ENCODE measurements around the gene SEC14L2. TPM values are rescaled to one million over a fixed set of nuclear protein-coding genes. Genes with fewer than 3 reads are reported as not detected.

Gene SEC14L2
- total and polyA plus RNA-seq, 2 experiments from 2014 or later: 23.3 to 41.9 TPM

GRCh38 chr22:30416403-30416802, 19.6 kb downstream of the SEC14L2 start:
- peak; percentile 42 for DNase-seq
- Histone ChIP-seq H3F3A (ENCODE audit: insufficient read depth) (peaks cover 79% of the 10 kb centered on the region), H3K4me1 (ENCODE audit: insufficient read depth) (peaks cover 49% of the 10 kb centered on the region), H3K9ac (no peak overlapping the region), H3K9me3 (ENCODE audit: low read depth) (no peaks in the 10 kb centered on the region), H3K4me2 (ENCODE audit: unreplicated experiment) (no peak overlapping the region), H3K27me3 (replicated peaks; ENCODE audit: insufficient read depth) (no peaks in the 10 kb centered on the region), H3K4me3 (no peak overlapping the region), H4K20me1 (ENCODE audit: insufficient read depth) (no peaks in the 10 kb centered on the region), H3K9me2 (ENCODE audit: insufficient read depth) (no peaks in the 10 kb centered on the region), H3K36me3 (ENCODE audit: low read depth) (peaks cover 32% of the 10 kb centered on the region), H3K79me2 (ENCODE audit: insufficient read depth) (peaks cover 14% of the 10 kb centered on the region; the same call in 1 of the 2 replicates), H3K27ac (peak overlapping the region; percentile 47), H2AFZ (no peak overlapping the region)
- TF ChIP-seq EZH2phosphoT487 (IDR thresholded peaks at IDR 0.05; ENCODE audit: insufficient read depth, low read depth) (no peak), EZH2 (IDR thresholded peaks at IDR 0.05; ENCODE audit: insufficient read depth, poor library complexity, severe bottlenecking) (no peak)
- in situ Hi-C loops (cut with MboI): no loop called here
- WGBS, 2 experiments (ENCODE audit: low coverage in 1 of 2, low lambda C conversion rate in 2 of 2, missing lambda C conversion rate in 2 of 2): 31 to 36% methylated on average over 2 of the region's 2 CpGs

DNA sequence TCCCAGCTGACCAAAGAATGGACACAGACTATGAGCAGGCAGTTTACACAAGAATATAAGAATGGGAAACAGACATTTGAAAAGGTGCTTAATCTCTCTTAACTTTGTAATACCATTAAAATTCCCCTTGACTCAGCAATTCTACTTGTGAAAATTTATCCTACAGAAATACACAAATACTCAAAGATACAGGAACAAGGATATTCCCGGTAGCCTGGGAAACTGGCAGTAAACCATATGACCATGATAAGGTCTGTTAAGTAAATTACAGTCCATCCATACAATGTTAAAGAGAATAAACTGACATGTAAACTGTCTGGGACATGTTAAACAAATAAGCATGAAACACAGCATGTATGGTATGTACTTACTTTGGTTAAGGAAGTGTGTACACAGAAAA, 20.0 kb downstream of the SEC14L2 start:
- no peaks in the 10 kb centered on the region for H3K27me3 ChIP-seq (replicated peaks; ENCODE audit: insufficient read depth)
- no peak overlapping the region for H3K9ac ChIP-seq
- H3K27ac ChIP-seq: peak overlapping the region; percentile 47
- H3K4me2 ChIP-seq (ENCODE audit: unreplicated experiment): no peak overlapping the region
- peaks cover 54% of the 10 kb centered on the region for H3K4me1 ChIP-seq (ENCODE audit: insufficient read depth)
- TF ChIP-seq EZH2phosphoT487 (IDR thresholded peaks at IDR 0.05; ENCODE audit: insufficient read depth, low read depth) (no peak), EZH2 (IDR thresholded peaks at IDR 0.05; ENCODE audit: insufficient read depth, poor library complexity, severe bottlenecking) (no peak)
- WGBS, 2 experiments (ENCODE audit: low coverage in 1 of 2, low lambda C conversion rate in 2 of 2, missing lambda C conversion rate in 2 of 2): 93 to 96% methylated on average over 1 of the region's 1 CpG
- no peak overlapping the region for H3K4me3 ChIP-seq
- no peak for DNase-seq
- H2AFZ ChIP-seq: no peak overlapping the region
- H3K9me2 ChIP-seq (ENCODE audit: insufficient read depth): no peaks in the 10 kb centered on the region
- H3K79me2 ChIP-seq (ENCODE audit: insufficient read depth): peaks cover 14% of the 10 kb centered on the region; the same call in 1 of the 2 replicates
- peaks cover 32% of the 10 kb centered on the region for H3K36me3 ChIP-seq (ENCODE audit: low read depth)
- H3F3A ChIP-seq (ENCODE audit: insufficient read depth): peaks cover 83% of the 10 kb centered on the region
- no peaks in the 10 kb centered on the region for H3K9me3 ChIP-seq (ENCODE audit: low read depth)
- in situ Hi-C loops (cut with MboI): no loop called here
- no peaks in the 10 kb centered on the region for H4K20me1 ChIP-seq (ENCODE audit: insufficient read depth)

DNA sequence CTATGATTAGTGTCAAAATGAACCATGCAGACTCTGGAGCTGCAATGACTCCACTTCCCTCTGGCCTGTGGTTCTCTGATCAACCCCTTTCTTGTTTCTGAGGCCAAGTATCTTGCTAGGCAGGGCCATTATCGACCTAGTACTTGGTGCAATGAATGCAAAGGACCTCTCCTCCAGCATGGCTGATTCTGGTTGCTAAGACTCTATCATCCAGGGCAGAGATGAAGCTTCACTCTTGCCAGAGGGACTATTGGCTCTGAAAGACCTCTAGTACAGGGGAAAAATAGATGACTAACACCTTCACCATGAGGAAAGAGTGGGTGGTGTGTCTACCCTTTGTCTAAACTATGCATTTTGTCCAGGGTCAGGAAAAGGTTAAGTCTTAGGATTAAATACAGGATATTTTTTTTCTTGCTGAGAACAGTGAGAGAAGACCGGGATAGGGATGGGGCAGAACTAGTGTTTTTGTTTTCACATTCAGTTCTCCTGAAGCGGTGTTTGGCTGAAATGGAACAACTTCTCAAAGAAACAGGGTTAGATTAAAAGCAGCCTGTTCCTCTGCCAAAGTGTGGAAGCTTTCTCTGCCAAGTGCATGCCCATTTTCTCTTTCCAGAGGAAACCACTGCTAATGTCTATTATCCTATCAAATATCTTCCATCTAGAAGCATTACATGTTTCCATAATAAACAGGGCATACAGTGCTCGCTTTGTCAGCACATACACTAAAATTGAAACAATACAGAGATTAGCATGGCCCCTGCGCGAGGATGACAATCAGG, 23.7 kb downstream of the SEC14L2 start:
- no peak for TF ChIP-seq EZH2phosphoT487 (IDR thresholded peaks at IDR 0.05; ENCODE audit: insufficient read depth, low read depth)
- no peak for TF ChIP-seq EZH2 (IDR thresholded peaks at IDR 0.05; ENCODE audit: insufficient read depth, poor library complexity, severe bottlenecking)
- Histone ChIP-seq H3K9me2 (ENCODE audit: insufficient read depth) (no peaks in the 10 kb centered on the region), H3K4me2 (ENCODE audit: unreplicated experiment) (peak overlapping the region; percentile 81), H4K20me1 (ENCODE audit: insufficient read depth) (no peaks in the 10 kb centered on the region), H3K27me3 (replicated peaks; ENCODE audit: insufficient read depth) (no peaks in the 10 kb centered on the region), H3K9ac (peak overlapping the region; percentile 91), H3K9me3 (ENCODE audit: low read depth) (no peaks in the 10 kb centered on the region), H3K79me2 (ENCODE audit: insufficient read depth) (no peaks in the 10 kb centered on the region; the same call in 1 of the 2 replicates), H3K4me1 (ENCODE audit: insufficient read depth) (peaks cover 51% of the 10 kb centered on the region), H2AFZ (no peak overlapping the region), H3K27ac (peak overlapping the region; percentile 97), H3F3A (ENCODE audit: insufficient read depth) (peaks cover 79% of the 10 kb centered on the region), H3K36me3 (ENCODE audit: low read depth) (peaks cover 19% of the 10 kb centered on the region), H3K4me3 (peak overlapping the region; percentile 44)
- DNase-seq: peak; percentile 93
- in situ Hi-C loops (cut with MboI): no loop called here
- 39 to 41% methylated on average over 6 of the region's 6 CpGs for WGBS, 2 experiments (ENCODE audit: low coverage in 1 of 2, low lambda C conversion rate in 2 of 2, missing lambda C conversion rate in 2 of 2)

DNA sequence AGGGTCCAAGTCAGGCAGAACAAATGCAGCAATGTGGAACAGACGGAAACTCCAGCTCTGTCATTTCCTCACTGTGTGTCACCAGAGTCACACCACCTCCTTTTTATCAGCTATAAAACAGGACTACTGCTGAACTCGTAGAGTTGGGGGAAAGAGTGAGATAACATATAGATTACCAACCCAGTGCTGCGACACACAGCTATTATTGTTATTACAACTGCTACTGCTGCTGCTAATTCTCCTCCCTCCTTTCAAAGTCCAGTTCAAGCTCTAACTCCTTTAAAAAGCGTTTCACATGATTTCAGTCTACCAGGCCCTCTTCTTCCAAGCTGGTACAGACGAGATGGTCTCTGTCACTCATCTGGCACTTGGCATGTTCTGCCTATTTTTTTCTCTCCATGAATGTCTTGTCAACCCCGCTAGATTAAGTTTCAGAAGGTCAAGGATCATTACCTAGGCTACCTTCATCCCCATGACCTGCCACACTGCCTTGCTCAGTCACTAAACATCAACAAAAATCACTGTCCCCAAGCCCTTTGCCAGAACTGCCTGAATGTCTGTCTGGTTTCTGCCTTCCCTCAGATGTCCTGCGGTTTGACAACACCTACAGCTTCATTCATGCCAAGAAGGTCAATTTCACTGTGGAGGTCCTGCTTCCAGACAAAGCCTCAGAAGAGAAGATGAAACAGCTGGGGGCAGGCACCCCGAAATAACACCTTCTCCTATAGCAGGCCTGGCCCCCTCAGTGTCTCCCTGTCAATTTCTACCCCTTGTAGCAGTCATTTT, 25.1 kb downstream of the SEC14L2 start:
- Histone ChIP-seq H2AFZ (no peak overlapping the region), H3K27ac (peak overlapping the region; percentile 97), H3K9me2 (ENCODE audit: insufficient read depth) (no peaks in the 10 kb centered on the region), H3K4me2 (ENCODE audit: unreplicated experiment) (peak overlapping the region; percentile 81), H3F3A (ENCODE audit: insufficient read depth) (peaks cover 65% of the 10 kb centered on the region), H3K4me3 (peak overlapping the region; percentile 40), H3K27me3 (replicated peaks; ENCODE audit: insufficient read depth) (no peaks in the 10 kb centered on the region), H3K9ac (peak overlapping the region; percentile 91), H3K4me1 (ENCODE audit: insufficient read depth) (peaks cover 43% of the 10 kb centered on the region), H4K20me1 (ENCODE audit: insufficient read depth) (no peaks in the 10 kb centered on the region), H3K79me2 (ENCODE audit: insufficient read depth) (no peaks in the 10 kb centered on the region), H3K36me3 (ENCODE audit: low read depth) (peaks cover 6% of the 10 kb centered on the region; the same call in 1 of the 2 replicates), H3K9me3 (ENCODE audit: low read depth) (no peaks in the 10 kb centered on the region)
- in situ Hi-C loops (cut with MboI): no loop called here
- WGBS, 2 experiments (ENCODE audit: low coverage in 1 of 2, low lambda C conversion rate in 2 of 2, missing lambda C conversion rate in 2 of 2): 61 to 67% methylated on average over 8 of the region's 8 CpGs
- peak; percentile 28 for DNase-seq
- TF ChIP-seq EZH2phosphoT487 (IDR thresholded peaks at IDR 0.05; ENCODE audit: insufficient read depth, low read depth) (no peak), EZH2 (IDR thresholded peaks at IDR 0.05; ENCODE audit: insufficient read depth, poor library complexity, severe bottlenecking) (no peak)
